Body of pancreas (tissue), 4 donors: Measurements from ENCODE around the gene HIP1. TPM values are rescaled to one million over a fixed set of nuclear protein-coding genes. Genes with fewer than 3 reads are reported as not detected.
"Not testable (repeated sequence)": the region's sequence is repeated elsewhere in the genome, so short reads cannot be mapped to it uniquely, and the experiment has no call there.

Source experiments
- ATAC-seq: fragments of 150-250 bp; one replicate; pipeline ENCODE4 v1.9.1; 2016
- DNase-seq, 4 donors: peaks; one replicate each; pipeline ENCODE4 v3.0.0-alpha.2; 2019
- H3K27ac ChIP-seq, 4 donors: fragments of 200-600 bp; sonication (generic); 1 replicate in 3 of 4; 2 replicates in 1 of 4; pipeline versions ENCODE4 v1.5.1 to v1.6.1; 2016 to 2019; ENCODE audit warnings: mild to moderate bottlenecking in 1 of 4, mixed read lengths in 1 of 4, moderate library complexity in 1 of 4
- H3K27me3 ChIP-seq, 2 donors: fragments of 200-600 bp; sonication (generic); one replicate each; pipeline ENCODE4 v1.6.0; 2016; ENCODE audit warnings: mild to moderate bottlenecking in 1 of 2
- H3K36me3 ChIP-seq, 2 donors: fragments of 200-600 bp; sonication (generic); replicated peaks in 1 of 2; 2 replicates each; pipeline ENCODE4 v1.5.1; 2016; ENCODE audit warnings: low read depth in 2 of 2; ENCODE audit not compliant: insufficient read depth in 1 of 2
- H3K4me1 ChIP-seq: fragments of 200-600 bp; sonication (generic); one replicate; pipeline ENCODE4 v1.6.0; 2016
- H3K4me3 ChIP-seq, 2 donors: fragments of 200-600 bp; sonication (generic); 1 replicate in 1 of 2; 2 replicates in 1 of 2; pipeline ENCODE4 v1.5.1; 2016 to 2019
- H3K9me3 ChIP-seq, 3 donors: fragments of 200-600 bp; sonication (generic); 1 replicate in 2 of 3; 2 replicates in 1 of 3; pipeline ENCODE4 v1.5.1; 2016
- CTCF ChIP-seq, 7 experiments: fragments of 450-650 bp in 4 of 7; fragments of 200-600 bp in 3 of 7; sonication (generic) in 3 of 7; IDR thresholded peaks; one replicate each; pipeline ENCODE4 v1.5.1; 2016 to 2019; ENCODE audit warnings: antibody characterized with exemption in 7 of 7
- POLR2A ChIP-seq, 3 donors: fragments of 450-650 bp; IDR thresholded peaks; one replicate each; pipeline ENCODE4 v1.6.1; 2016; ENCODE audit warnings: antibody characterized with exemption in 3 of 3, mild to moderate bottlenecking in 2 of 3
- WGBS, 2 donors: methylation state at CpG; one replicate each; pipeline ENCODE4 v1.1.5; 2017; 5-methylcytosine and 5-hydroxymethylcytosine counted together
- intact Hi-C: fragments of 100-400 bp; cut with DNase I; formaldehyde crosslinking; loops from one replicate; pipeline ENCODE4 v1.15.1; 2023
- total RNA-seq, 2 donors: library from RNA; depleted of rRNA; stranded (reverse); fragments of >200 nt; gene quantifications; one replicate each; pipeline ENCODE4 v1.1.0, GENCODE V29; 2016

The HIP1 gene
- total RNA-seq, 2 donors from 2014 or later: 8.3 to 14.5 TPM

DNA sequence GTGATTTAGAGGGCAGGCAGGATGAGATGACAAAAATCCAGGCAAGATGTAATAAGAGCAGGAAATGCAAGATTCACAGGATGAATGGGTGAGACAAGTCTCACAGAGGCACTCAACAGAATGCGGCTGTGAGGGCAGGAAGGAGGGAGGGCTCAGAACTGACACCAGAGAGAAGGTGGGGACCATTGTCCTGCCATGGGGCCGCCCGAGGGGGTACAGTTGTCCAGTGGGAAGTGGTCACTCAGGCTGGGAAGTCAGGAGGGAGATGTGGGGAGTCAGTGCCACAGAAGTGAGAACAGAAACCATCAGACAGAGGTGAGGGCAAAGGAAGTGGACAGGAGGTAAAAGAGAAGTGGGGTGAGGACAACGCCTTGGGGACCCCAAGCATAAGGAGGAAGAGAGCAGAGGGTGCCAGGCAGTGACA is 8.9 kb downstream of the HIP1 start:
- H3K9me3 ChIP-seq: no peaks in the 10 kb centered on the region
- no peak overlapping the region for H3K27ac ChIP-seq
- 73 to 75% methylated on average over 4 of the region's 4 CpGs for WGBS, 2 donors
- no peak for DNase-seq
- peaks cover 5% of the 10 kb centered on the region for H3K4me1 ChIP-seq
- no peak overlapping the region for H3K4me3 ChIP-seq
- TF ChIP-seq POLR2A (IDR thresholded peaks at IDR 0.05): no peak
- TF ChIP-seq CTCF (IDR thresholded peaks at IDR 0.05): no peak
- H3K27me3 ChIP-seq: no peaks in the 10 kb centered on the region
- H3K36me3 ChIP-seq: no peaks in the 10 kb centered on the region
- intact Hi-C loops: loop anchor here (5.0 kb wide), 1 partner anchor 97 kb away; no protein-coding TSS in a partner anchor
- ATAC-seq: no peak

GRCh38 chr7:75727881-75728593 is 10.7 kb downstream of the HIP1 start:
- H3K4me1 ChIP-seq: peaks cover 5% of the 10 kb centered on the region
- WGBS, 2 donors: 52 to 58% methylated on average over 8 of the region's 8 CpGs
- intact Hi-C loops: loop anchor here (5.0 kb wide), 1 partner anchor 99 kb away; no protein-coding TSS in a partner anchor

GRCh38 chr7:75727351-75727750 is 11.4 kb downstream of the HIP1 start:
- intact Hi-C loops: loop anchor here (5.0 kb wide), 1 partner anchor 100 kb away; no protein-coding TSS in a partner anchor
- H3K9me3 ChIP-seq, H3K4me3 ChIP-seq, H3K36me3 ChIP-seq, DNase-seq, H3K27me3 ChIP-seq, ATAC-seq, H3K27ac ChIP-seq, H3K4me1 ChIP-seq: not testable (repeated sequence)
- 83 to 86% methylated on average over 6 of the region's 6 CpGs for WGBS, 2 donors

More at GRCh38 chr7:75727881-75728593, 10.7 kb downstream of the HIP1 start:
- H3K4me3 ChIP-seq: no peak overlapping the region
- peak; percentile 62 for ATAC-seq
- no peaks in the 10 kb centered on the region for H3K36me3 ChIP-seq
- peak overlapping the region in 2 of 4 donors; percentile 27 to 45 for H3K27ac ChIP-seq
- H3K27me3 ChIP-seq: no peaks in the 10 kb centered on the region
- H3K9me3 ChIP-seq: no peaks in the 10 kb centered on the region
- no peak for TF ChIP-seq CTCF (IDR thresholded peaks at IDR 0.05)
- TF ChIP-seq POLR2A (IDR thresholded peaks at IDR 0.05): no peak
- peak; percentile 37 to 80 (median 56) for DNase-seq

- intact Hi-C loops: loop anchor here (5.0 kb wide), 1 partner anchor 102 kb away; no protein-coding TSS in a partner anchor
- H3K27ac ChIP-seq: no peak overlapping the region
- H3K4me1 ChIP-seq: peaks cover 5% of the 10 kb centered on the region
- H3K4me3 ChIP-seq: no peak overlapping the region
- no peak for ATAC-seq
- H3K9me3 ChIP-seq: no peaks in the 10 kb centered on the region
- no peaks in the 10 kb centered on the region for H3K36me3 ChIP-seq
- no peak for TF ChIP-seq POLR2A (IDR thresholded peaks at IDR 0.05)
- TF ChIP-seq CTCF (IDR thresholded peaks at IDR 0.05): no peak
- H3K27me3 ChIP-seq: no peaks in the 10 kb centered on the region
- no peak for DNase-seq
- WGBS, 2 donors: 58 to 80% methylated on average over 6 of the region's 6 CpGs
Measured at GRCh38 chr7:75725306-75725705, 13.4 kb downstream of the HIP1 start.

GRCh38 chr7:75723444-75723843 is 15.3 kb downstream of the HIP1 start:
- no peak for DNase-seq
- Histone ChIP-seq H3K4me1 (peaks cover 5% of the 10 kb centered on the region), H3K4me3 (no peak overlapping the region), H3K27ac (no peak overlapping the region), H3K36me3 (no peaks in the 10 kb centered on the region), H3K9me3 (no peaks in the 10 kb centered on the region), H3K27me3 (no peaks in the 10 kb centered on the region)
- intact Hi-C loops: no loop called here
- no peak for ATAC-seq
- TF ChIP-seq POLR2A (IDR thresholded peaks at IDR 0.05): no peak
- no peak for TF ChIP-seq CTCF (IDR thresholded peaks at IDR 0.05)
- 68% methylated on average over 3 of the region's 3 CpGs; no CpG with 5 or more reads in 1 of the 2 donors for WGBS, 2 donors
